IPS-18a (cell line): ENCODE data around the gene NLRP4.

Experiments
- H3K27ac ChIP-seq: one replicate; pipeline ENCODE4 v1.5.1; 2013; ENCODE audit warnings: low read length
- H3K27me3 ChIP-seq: one replicate; pipeline ENCODE4 v1.6.1; 2013; ENCODE audit warnings: mild to moderate bottlenecking, low read length; ENCODE audit not compliant: control insufficient read depth, insufficient read depth
- H3K36me3 ChIP-seq: one replicate; pipeline ENCODE4 v1.6.1; 2013; ENCODE audit warnings: low read depth, low read length; ENCODE audit not compliant: control insufficient read depth
- H3K4me1 ChIP-seq: one replicate; pipeline ENCODE4 v1.6.1; 2013; ENCODE audit warnings: low read depth, low read length; ENCODE audit not compliant: control insufficient read depth
- H3K4me3 ChIP-seq: one replicate; pipeline ENCODE4 v1.5.1; 2013; ENCODE audit warnings: low read length
- H3K9ac ChIP-seq: one replicate; pipeline ENCODE4 v1.6.1; 2013; ENCODE audit warnings: mild to moderate bottlenecking, low read length, moderate library complexity
- H3K9me3 ChIP-seq: one replicate; pipeline ENCODE4 v1.6.1; 2013; ENCODE audit warnings: low read depth, low read length; ENCODE audit not compliant: control insufficient read depth

NLRP4 gene

DNA sequence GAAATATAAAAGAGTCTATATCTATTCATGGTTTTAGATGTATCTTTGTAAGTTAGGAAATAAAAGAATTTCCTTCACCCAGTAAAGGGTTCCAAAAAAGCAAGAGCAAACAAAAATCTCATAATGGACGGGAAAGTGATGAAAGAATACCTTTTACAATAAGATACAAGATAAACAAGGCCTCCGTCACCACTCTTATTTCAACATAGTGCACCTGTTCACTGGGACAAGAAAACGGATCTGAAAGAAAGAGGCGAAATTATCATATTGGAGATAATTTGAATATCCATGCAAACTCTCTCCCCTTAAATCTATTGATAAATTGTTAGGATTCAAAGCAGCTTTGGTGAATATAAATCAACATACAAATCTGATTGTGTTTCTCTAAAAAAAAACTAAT, 3.7 kb upstream of the NLRP4 start:
- Histone ChIP-seq H3K27ac (no peak overlapping the region), H3K36me3 (no peaks in the 10 kb centered on the region), H3K9ac (no peak overlapping the region), H3K4me1 (no peaks in the 10 kb centered on the region), H3K9me3 (peaks cover 57% of the 10 kb centered on the region), H3K4me3 (no peak overlapping the region), H3K27me3 (no peaks in the 10 kb centered on the region)

DNA sequence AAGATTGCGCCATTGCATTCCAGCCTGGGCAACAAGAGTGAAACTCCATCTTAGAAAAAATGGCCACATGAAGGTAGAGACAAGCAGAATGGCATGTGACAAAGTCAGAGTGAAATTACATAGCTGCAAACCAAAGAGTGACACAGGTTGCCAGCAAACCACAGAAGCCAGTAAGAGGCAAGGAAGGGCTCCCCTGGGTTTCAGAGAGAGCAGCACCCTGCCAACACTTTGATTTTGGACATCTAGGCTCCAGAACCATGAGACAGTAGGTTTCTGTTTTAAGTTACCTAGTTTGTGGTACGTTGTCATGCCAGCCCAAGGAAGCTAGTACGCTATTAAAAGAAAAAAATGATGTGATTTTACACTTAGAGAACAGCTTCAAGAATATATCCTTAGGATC, 1.9 kb downstream of the NLRP4 start:
- H3K36me3 ChIP-seq: no peaks in the 10 kb centered on the region
- H3K4me3 ChIP-seq: no peak overlapping the region
- H3K27ac ChIP-seq: no peak overlapping the region
- H3K27me3 ChIP-seq: no peaks in the 10 kb centered on the region
- no peak overlapping the region for H3K9ac ChIP-seq
- peaks cover 53% of the 10 kb centered on the region for H3K9me3 ChIP-seq
- H3K4me1 ChIP-seq: no peaks in the 10 kb centered on the region

DNA sequence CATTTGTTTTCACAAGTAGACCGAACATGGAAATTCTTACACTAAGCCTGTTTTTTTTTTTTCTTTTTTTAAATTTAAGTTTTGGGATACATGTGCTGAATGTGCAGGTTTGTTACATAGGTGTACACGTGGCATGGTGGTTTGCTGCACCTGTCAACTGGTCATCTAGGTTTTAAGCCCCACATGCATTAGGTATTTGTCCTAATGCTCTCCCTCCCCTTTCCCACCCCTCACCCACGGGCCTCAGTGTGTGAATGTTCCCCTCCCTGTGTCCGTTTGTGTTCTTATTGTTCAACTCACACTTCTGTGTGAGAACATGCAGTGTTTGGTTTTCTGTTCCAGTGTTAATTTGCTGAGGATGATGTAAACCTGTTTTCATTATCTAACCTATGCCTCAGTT, 2.6 kb downstream of the NLRP4 start:
- Histone ChIP-seq H3K27ac (no peak overlapping the region), H3K4me3 (no peak overlapping the region), H3K4me1 (no peaks in the 10 kb centered on the region), H3K27me3 (no peaks in the 10 kb centered on the region), H3K36me3 (no peaks in the 10 kb centered on the region), H3K9ac (no peak overlapping the region), H3K9me3 (peaks cover 57% of the 10 kb centered on the region)

DNA sequence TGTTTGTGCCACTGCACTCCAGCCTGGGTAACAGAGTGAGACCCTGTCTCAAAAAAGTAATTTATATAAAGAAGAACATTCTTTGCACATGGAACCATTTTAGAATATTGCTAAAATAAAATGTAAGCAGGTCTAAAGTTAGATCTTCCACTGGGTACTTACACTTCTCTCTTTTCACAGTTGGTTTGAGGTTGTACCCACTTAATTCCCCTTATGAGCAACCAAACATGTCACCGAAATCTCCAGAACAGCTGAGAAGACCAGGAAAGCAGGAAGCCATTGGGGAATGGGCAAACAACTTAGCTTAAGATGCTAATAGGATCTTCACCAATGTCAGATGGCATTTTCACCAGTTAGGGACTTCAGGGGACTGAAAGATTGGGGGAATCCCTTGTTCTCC, 18.8 kb downstream of the NLRP4 start:
- no peaks in the 10 kb centered on the region for H3K36me3 ChIP-seq
- H3K9ac ChIP-seq: no peak overlapping the region
- H3K27me3 ChIP-seq: no peaks in the 10 kb centered on the region
- H3K4me1 ChIP-seq: no peaks in the 10 kb centered on the region
- peaks cover 73% of the 10 kb centered on the region for H3K9me3 ChIP-seq
- no peak overlapping the region for H3K4me3 ChIP-seq
- H3K27ac ChIP-seq: no peak overlapping the region

DNA sequence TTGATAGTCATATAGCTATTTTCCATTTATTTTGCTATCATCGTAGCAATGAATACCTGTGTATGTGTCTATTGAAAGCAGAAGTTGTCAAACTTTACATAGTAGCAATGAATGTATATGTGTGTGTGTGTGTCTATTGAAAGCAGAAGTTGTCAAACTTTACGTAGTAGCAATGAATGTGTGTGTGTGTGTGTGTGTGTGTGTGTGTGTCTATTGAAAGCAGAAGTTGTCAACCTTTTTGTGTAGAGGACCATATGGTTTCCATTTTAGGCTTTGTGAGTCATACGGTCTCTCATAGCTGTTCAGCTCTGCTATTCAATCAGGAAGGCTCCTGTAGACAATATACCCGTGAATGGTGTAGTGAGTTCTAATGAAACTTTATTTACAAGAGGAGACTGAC, 20.8 kb downstream of the NLRP4 start:
- Histone ChIP-seq H3K27ac (no peak overlapping the region), H3K4me3 (no peak overlapping the region)

DNA sequence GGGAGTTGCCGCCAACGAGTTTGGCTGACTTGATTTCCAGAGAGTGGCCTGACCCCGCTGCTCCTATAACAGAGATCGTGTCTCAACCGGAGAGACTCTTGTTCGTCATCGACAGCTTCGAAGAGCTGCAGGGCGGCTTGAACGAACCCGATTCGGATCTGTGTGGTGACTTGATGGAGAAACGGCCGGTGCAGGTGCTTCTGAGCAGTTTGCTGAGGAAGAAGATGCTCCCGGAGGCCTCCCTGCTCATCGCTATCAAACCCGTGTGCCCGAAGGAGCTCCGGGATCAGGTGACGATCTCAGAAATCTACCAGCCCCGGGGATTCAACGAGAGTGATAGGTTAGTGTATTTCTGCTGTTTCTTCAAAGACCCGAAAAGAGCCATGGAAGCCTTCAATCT, 21.6 kb downstream of the NLRP4 start:
- Histone ChIP-seq H3K36me3 (no peaks in the 10 kb centered on the region), H3K4me1 (no peaks in the 10 kb centered on the region), H3K27ac (no peak overlapping the region), H3K9me3 (peaks cover 81% of the 10 kb centered on the region), H3K4me3 (no peak overlapping the region), H3K27me3 (no peaks in the 10 kb centered on the region), H3K9ac (no peak overlapping the region)

More for the DNA sequence above, 20.8 kb downstream of the NLRP4 start:
- H3K36me3 ChIP-seq: no peaks in the 10 kb centered on the region
- no peak overlapping the region for H3K9ac ChIP-seq
- no peaks in the 10 kb centered on the region for H3K27me3 ChIP-seq
- H3K9me3 ChIP-seq: peaks cover 83% of the 10 kb centered on the region
- no peaks in the 10 kb centered on the region for H3K4me1 ChIP-seq

DNA sequence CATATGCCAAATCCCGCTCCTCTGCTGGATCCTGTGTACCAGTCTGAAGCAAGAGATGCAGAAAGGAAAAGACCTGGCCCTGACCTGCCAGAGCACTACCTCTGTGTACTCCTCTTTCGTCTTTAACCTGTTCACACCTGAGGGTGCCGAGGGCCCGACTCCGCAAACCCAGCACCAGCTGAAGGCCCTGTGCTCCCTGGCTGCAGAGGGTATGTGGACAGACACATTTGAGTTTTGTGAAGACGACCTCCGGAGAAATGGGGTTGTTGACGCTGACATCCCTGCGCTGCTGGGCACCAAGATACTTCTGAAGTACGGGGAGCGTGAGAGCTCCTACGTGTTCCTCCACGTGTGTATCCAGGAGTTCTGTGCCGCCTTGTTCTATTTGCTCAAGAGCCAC, 22.1 kb downstream of the NLRP4 start:
- H3K36me3 ChIP-seq: no peaks in the 10 kb centered on the region
- no peaks in the 10 kb centered on the region for H3K27me3 ChIP-seq
- no peaks in the 10 kb centered on the region for H3K4me1 ChIP-seq
- H3K27ac ChIP-seq: no peak overlapping the region
- H3K9ac ChIP-seq: no peak overlapping the region
- peaks cover 81% of the 10 kb centered on the region for H3K9me3 ChIP-seq
- H3K4me3 ChIP-seq: no peak overlapping the region

DNA sequence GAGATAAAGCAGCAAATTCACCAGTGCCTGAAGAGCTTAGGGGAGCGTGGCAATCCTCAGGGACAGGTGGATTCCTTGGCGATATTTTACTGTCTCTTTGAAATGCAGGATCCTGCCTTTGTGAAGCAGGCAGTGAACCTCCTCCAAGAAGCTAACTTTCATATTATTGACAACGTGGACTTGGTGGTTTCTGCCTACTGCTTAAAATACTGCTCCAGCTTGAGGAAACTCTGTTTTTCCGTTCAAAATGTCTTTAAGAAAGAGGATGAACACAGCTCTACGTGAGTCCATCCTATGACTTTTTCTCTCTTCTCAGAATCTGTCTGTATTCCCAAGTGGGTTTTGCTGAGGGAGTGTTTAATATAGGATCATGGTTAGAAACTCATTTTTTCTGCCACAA, 22.6 kb downstream of the NLRP4 start:
- peaks cover 78% of the 10 kb centered on the region for H3K9me3 ChIP-seq
- H3K27me3 ChIP-seq: no peaks in the 10 kb centered on the region
- no peaks in the 10 kb centered on the region for H3K36me3 ChIP-seq
- H3K4me1 ChIP-seq: no peaks in the 10 kb centered on the region
- no peak overlapping the region for H3K27ac ChIP-seq
- no peak overlapping the region for H3K4me3 ChIP-seq
- no peak overlapping the region for H3K9ac ChIP-seq

DNA sequence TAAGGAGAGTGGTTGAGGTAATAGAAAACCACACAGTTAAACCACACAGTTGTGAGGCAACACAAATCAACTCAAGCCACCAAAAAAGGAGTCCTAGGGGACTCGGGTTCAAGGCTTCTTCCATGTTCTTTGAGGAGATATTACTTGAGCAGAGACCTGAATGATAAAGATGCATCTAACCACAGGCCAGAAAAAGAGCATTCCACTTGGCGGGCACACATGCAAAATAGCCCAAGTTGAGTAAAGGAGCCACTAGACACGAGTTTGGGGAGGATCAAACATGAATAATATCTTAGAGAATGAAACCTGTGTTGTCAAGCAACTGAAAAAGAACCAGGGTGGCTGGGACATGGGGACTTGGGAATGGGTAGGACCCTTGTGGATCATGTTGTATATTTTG, 30.2 kb downstream of the NLRP4 start:
- Histone ChIP-seq H3K36me3 (no peaks in the 10 kb centered on the region), H3K9me3 (peaks cover 72% of the 10 kb centered on the region), H3K4me1 (no peaks in the 10 kb centered on the region), H3K27ac (no peak overlapping the region), H3K27me3 (no peaks in the 10 kb centered on the region), H3K4me3 (no peak overlapping the region), H3K9ac (no peak overlapping the region)

DNA sequence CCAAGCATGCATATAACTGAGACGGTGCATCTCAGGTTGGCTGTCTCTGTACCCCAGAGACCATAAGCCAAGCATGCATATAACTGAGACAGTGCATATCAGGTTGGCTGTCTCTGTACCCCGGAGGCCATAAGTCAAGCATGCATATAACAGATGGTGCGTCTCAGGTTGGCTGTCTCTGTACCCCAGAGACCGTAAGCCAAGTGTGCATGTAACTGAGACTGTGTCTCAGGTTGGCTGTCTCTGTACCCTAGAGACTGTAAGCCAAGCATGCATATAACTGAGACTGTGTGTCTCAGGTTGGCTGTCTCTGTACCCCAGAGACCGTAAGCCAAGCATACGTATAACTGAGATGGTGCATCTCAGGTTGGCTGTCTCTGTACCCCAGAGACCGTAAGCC, 30.8 kb downstream of the NLRP4 start:
- H3K9me3 ChIP-seq: peaks cover 67% of the 10 kb centered on the region
- no peak overlapping the region for H3K27ac ChIP-seq
- H3K9ac ChIP-seq: no peak overlapping the region
- no peaks in the 10 kb centered on the region for H3K4me1 ChIP-seq
- H3K27me3 ChIP-seq: no peaks in the 10 kb centered on the region
- no peaks in the 10 kb centered on the region for H3K36me3 ChIP-seq
- no peak overlapping the region for H3K4me3 ChIP-seq

DNA sequence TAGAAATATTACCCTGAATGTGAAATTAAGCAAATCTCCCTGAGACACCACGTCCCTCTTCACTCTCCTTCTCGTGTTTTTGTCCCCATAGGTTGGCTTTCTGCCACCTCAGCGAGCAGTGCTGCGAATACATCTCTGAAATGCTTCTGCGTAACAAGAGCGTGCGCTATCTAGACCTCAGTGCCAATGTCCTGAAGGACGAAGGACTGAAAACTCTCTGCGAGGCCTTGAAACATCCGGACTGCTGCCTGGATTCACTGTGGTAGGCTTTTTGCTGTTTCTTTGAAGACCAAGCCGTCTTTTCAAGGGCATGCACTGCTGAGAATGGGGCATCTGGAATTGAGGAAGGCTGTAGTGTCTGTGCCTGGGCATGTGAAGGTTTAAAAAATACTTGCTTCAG, 34.4 kb downstream of the NLRP4 start:
- H3K4me3 ChIP-seq: no peak overlapping the region
- H3K36me3 ChIP-seq: no peaks in the 10 kb centered on the region
- H3K27ac ChIP-seq: no peak overlapping the region
- no peaks in the 10 kb centered on the region for H3K4me1 ChIP-seq
- peaks cover 72% of the 10 kb centered on the region for H3K9me3 ChIP-seq
- no peaks in the 10 kb centered on the region for H3K27me3 ChIP-seq
- H3K9ac ChIP-seq: no peak overlapping the region

DNA sequence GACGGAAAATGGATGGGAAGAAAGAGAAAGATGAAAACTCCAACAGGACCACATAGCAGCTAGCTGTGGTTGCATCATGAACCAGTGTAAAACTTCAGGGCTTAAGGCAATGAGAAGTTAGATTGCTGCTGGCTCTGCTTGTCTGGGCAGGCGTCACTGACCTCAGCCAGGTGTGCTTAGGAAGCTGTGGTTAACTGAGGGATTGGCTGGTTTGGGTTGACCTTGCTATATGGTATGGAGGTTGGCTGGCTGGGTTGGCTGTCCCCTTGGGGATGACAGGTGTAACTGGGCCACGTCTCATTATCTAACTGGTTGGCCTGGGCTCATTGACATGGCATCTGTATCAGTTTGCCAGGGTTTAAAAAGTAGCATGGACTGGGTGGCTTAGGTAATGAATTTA, 40.9 kb downstream of the NLRP4 start:
- peaks cover 79% of the 10 kb centered on the region for H3K9me3 ChIP-seq
- no peak overlapping the region for H3K27ac ChIP-seq
- no peak overlapping the region for H3K9ac ChIP-seq
- H3K4me3 ChIP-seq: no peak overlapping the region
- no peaks in the 10 kb centered on the region for H3K36me3 ChIP-seq
- no peaks in the 10 kb centered on the region for H3K4me1 ChIP-seq
- no peaks in the 10 kb centered on the region for H3K27me3 ChIP-seq
